Measurements from ENCODE around the gene DDX3X.
"Not testable (repeated sequence)": the region's sequence is repeated elsewhere in the genome, so short reads cannot be mapped to it uniquely, and the experiment has no call there.

The DDX3X gene

DNA sequence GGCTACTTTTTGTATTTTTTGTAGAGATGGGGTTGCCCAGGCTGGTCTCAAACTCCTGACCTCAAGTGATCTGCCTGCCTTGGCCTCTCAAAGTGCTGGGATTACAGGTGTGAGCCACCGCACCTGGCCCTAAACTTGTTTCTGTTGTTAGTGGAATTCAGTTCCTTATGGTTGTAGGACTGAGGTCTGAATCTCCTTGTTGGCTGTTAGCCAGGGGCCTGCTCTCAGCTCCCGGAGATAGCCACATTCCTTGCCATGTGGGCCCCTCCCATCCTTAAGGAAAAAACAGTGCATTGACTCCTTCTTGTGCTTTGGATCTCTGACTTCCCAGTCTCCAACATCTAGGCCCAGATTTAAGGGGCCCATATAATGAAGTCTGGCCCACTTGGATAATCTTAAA lies 63.8 kb downstream of the DDX3X start:
- H3K9me3 ChIP-seq (ENCODE audit: severe bottlenecking) = peaks cover 5% of the 10 kb centered on the region
- H3K27me3 ChIP-seq (ENCODE audit: insufficient read depth, low read depth, severe bottlenecking) = peaks cover 7% of the 10 kb centered on the region
- H3K4me3 ChIP-seq (ENCODE audit: low read depth, low read length) = no peak overlapping the region
- TF ChIP-seq, protein P1, sequence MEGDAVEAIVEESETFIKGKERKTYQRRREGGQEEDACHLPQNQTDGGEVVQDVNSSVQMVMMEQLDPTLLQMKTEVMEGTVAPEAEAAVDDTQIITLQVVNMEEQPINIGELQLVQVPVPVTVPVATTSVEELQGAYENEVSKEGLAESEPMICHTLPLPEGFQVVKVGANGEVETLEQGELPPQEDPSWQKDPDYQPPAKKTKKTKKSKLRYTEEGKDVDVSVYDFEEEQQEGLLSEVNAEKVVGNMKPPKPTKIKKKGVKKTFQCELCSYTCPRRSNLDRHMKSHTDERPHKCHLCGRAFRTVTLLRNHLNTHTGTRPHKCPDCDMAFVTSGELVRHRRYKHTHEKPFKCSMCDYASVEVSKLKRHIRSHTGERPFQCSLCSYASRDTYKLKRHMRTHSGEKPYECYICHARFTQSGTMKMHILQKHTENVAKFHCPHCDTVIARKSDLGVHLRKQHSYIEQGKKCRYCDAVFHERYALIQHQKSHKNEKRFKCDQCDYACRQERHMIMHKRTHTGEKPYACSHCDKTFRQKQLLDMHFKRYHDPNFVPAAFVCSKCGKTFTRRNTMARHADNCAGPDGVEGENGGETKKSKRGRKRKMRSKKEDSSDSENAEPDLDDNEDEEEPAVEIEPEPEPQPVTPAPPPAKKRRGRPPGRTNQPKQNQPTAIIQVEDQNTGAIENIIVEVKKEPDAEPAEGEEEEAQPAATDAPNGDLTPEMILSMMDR (IDR thresholded peaks at IDR 0.05; ENCODE audit: low read depth, low read length) = no peak
- no peak for DNase-seq
- no peaks in the 10 kb centered on the region for H3K36me3 ChIP-seq
- no peak overlapping the region for H3K27ac ChIP-seq

DNA sequence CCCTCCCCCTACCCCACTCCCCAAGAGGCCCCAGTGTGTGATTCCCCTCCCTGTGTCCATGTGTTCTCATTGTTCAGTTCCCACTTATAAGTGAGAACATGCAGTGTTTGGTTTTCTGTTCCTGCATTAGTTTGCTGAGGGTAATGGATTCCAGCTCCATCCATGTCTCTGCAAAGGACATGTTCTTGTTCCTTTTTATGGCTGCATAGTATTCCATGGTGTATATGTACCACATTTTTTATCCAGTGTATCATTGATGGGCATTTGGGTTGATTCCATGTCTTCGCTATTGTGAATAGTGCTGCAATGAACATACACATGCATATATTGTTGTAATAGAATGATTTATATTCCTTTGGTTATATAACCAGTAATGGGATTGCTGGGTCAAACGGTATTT lies 68.6 kb downstream of the DDX3X start:
- not testable (repeated sequence) for H3K36me3 ChIP-seq; H3K4me3 ChIP-seq (ENCODE audit: low read depth, low read length); H3K9me3 ChIP-seq (ENCODE audit: severe bottlenecking); H3K27ac ChIP-seq; DNase-seq
- peaks cover 20% of the 10 kb centered on the region for H3K27me3 ChIP-seq (ENCODE audit: insufficient read depth, low read depth, severe bottlenecking)

DNA sequence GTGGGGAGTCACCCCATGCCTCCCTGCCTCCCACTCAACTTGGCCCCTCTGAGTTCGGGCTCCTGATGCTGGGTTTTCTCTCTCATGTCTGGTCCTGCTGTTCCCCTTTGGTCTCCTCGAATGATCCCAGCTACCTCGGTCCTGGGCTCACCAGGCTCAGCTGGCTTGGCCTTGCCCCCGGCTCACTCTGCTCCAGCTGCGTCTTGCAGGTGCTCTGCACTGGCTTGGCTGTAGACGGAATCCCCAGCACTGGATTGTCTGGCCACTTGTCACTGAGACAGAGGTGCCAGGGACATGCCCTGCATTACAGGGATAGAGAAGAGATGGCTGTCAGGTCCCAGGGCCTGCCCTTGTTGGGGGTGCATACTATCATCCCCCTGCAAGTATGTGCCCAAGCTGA lies 71.6 kb downstream of the DDX3X start:
- Histone ChIP-seq H3K27ac (no peak overlapping the region), H3K9me3 (ENCODE audit: severe bottlenecking) (peaks cover 5% of the 10 kb centered on the region), H3K36me3 (no peaks in the 10 kb centered on the region), H3K4me3 (ENCODE audit: low read depth, low read length) (no peak overlapping the region), H3K27me3 (ENCODE audit: insufficient read depth, low read depth, severe bottlenecking) (peaks cover 15% of the 10 kb centered on the region)
- DNase-seq = no peak
- TF ChIP-seq, protein P1 (IDR thresholded peaks at IDR 0.05; ENCODE audit: low read depth, low read length) = no peak

DNA sequence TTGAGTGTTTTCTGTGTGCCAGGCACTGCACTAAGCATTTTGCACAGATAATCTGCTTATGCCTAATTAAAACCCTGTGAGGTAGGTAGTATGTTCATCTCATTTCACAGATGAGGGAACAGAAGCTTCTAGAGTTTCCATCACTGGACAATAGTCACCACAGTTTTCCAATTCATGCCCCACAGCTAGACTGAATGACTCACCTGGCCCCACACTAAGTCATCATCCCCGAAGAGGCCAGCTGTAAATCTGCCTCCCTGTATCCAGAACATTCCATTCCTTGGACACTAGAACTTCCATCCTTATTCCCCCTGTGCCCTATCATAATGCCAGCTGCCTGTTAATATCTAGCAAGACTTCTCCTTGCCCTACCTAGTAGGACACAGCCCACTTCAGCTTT lies 72.2 kb downstream of the DDX3X start:
- TF ChIP-seq, protein P1 (IDR thresholded peaks at IDR 0.05; ENCODE audit: low read depth, low read length) = no peak
- Histone ChIP-seq H3K27me3 (ENCODE audit: insufficient read depth, low read depth, severe bottlenecking) (peaks cover 15% of the 10 kb centered on the region), H3K36me3 (no peaks in the 10 kb centered on the region), H3K27ac (no peak overlapping the region), H3K9me3 (ENCODE audit: severe bottlenecking) (peaks cover 5% of the 10 kb centered on the region), H3K4me3 (ENCODE audit: low read depth, low read length) (no peak overlapping the region)
- DNase-seq = no peak

DNA sequence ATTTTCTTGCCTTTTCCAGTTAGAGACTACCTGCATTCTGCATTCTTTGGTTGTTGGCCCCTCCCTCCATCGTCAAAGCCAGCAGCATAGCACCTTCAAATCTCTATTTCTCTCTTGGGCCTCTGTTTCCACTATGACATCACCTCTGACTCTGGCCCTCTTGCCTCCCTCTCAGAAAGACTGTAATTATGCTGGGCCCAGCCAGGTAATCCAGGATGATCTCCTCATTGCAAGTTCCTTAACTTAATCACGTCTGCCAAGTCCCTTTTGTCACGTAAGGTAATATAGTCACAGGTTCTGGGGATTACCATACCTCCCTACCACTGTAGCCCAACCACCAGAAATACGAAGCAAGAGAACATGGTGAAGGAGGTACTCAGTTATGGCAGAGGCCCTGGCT lies 73.9 kb downstream of the DDX3X start:
- Histone ChIP-seq H3K4me3 (ENCODE audit: low read depth, low read length) (no peak overlapping the region), H3K27me3 (ENCODE audit: insufficient read depth, low read depth, severe bottlenecking) (peaks cover 20% of the 10 kb centered on the region), H3K9me3 (ENCODE audit: severe bottlenecking) (peaks cover 3% of the 10 kb centered on the region), H3K36me3 (no peaks in the 10 kb centered on the region), H3K27ac (no peak overlapping the region)
- DNase-seq = peak; percentile 61
- TF ChIP-seq, protein P1 (IDR thresholded peaks at IDR 0.05; ENCODE audit: low read depth, low read length) = no peak

DNA sequence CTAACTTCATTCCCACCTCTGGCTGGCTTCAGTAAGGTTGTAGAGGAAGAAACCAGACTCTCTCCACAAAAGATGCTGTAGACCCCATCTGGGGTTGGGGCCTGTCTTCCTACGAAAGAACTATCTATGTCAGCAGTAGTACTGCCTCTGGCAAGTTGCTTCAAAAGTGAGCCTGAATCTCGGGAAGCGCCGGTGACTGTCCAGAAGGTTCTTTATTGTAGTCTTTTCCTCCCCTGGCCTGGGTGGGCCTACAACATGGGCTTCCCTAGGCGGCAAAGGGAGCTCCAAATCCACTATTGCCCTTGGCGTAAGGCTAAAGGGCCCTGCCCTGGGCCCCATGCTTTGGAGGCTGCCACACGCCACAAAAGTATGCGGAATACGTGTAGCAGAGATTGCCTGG lies 74.6 kb downstream of the DDX3X start:
- TF ChIP-seq, protein P1 (IDR thresholded peaks at IDR 0.05; ENCODE audit: low read depth, low read length) = no peak
- Histone ChIP-seq H3K36me3 (no peaks in the 10 kb centered on the region), H3K9me3 (ENCODE audit: severe bottlenecking) (peaks cover 3% of the 10 kb centered on the region), H3K27me3 (ENCODE audit: insufficient read depth, low read depth, severe bottlenecking) (peaks cover 20% of the 10 kb centered on the region), H3K27ac (no peak overlapping the region), H3K4me3 (ENCODE audit: low read depth, low read length) (no peak overlapping the region)
- no peak for DNase-seq

Data from WERI-Rb-1 (cell line).